HUES64 (cell line): ENCODE data around the gene ERCC6.

Source experiments
- H3K27ac ChIP-seq: 2 replicates; pipeline ENCODE4 v1.7.0; 2013; ENCODE audit warnings: low read depth, low read length, inconsistent platforms
- H3K27me3 ChIP-seq: 2 replicates; pipeline ENCODE4 v1.6.1; 2013; ENCODE audit warnings: mild to moderate bottlenecking, low read length; ENCODE audit not compliant: insufficient read depth
- H3K36me3 ChIP-seq: 2 replicates; pipeline ENCODE4 v1.6.1; 2013; ENCODE audit warnings: mild to moderate bottlenecking, low read length; ENCODE audit not compliant: insufficient read depth
- H3K4me1 ChIP-seq: 2 replicates; pipeline ENCODE4 v1.6.1; 2013; ENCODE audit warnings: mild to moderate bottlenecking, low read length, moderate library complexity; ENCODE audit not compliant: insufficient read depth
- H3K4me3 ChIP-seq: 2 replicates; pipeline ENCODE4 v1.5.1; 2013; ENCODE audit warnings: mild to moderate bottlenecking, low read length, moderate library complexity
- H3K9ac ChIP-seq: 2 replicates; pipeline ENCODE4 v1.6.1; 2013; ENCODE audit warnings: mild to moderate bottlenecking, low read depth, low read length
- H3K9me3 ChIP-seq: 2 replicates; pipeline ENCODE4 v1.6.1; 2013; ENCODE audit warnings: low read depth, low read length; ENCODE audit not compliant: insufficient read depth
- WGBS: fragments of 150-250, 120-280 bp; methylation state at CpG from one replicate; pipeline ENCODE4 v1.1.7; 2013; ENCODE audit warnings: missing lambda C conversion rate; 5-methylcytosine and 5-hydroxymethylcytosine counted together

ERCC6 gene

DNA sequence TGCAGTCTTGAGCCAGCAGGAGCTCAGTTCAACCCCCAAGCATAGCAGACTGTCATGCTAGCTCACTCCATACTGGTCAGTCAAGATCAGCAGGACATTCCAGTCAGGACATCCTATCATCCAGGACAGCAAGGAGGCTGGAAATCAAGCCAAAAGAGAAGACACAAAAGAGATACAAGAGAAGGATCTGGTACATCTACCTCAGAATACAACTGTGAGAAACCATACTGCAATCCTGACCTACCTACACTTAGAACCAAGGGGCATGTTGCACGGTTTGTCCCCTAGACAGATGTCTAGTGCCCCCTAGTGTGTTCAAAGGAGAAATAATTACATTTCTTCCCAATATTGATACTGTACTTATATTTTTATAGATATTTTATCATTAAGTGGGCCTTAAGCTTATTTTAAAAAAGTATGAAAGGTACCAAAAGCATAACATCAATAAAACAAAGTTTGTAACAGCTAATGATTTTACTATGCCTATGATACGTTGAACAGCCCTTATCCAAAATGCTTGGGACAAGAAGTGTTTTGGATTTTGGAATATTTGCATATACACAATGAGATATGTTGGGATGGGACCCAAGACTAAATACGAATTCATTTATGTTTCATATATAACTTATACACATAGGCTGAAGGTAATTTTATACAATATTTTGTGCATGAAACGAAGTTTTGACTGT is 26.7 kb downstream of the ERCC6 start:
- 75% methylated on average over 3 of the region's 4 CpGs for WGBS
- Histone ChIP-seq H3K27ac (no peak overlapping the region), H3K36me3 (no peaks in the 10 kb centered on the region), H3K9ac (no peak overlapping the region), H3K27me3 (no peaks in the 10 kb centered on the region), H3K9me3 (no peaks in the 10 kb centered on the region), H3K4me1 (no peaks in the 10 kb centered on the region), H3K4me3 (no peak overlapping the region)

DNA sequence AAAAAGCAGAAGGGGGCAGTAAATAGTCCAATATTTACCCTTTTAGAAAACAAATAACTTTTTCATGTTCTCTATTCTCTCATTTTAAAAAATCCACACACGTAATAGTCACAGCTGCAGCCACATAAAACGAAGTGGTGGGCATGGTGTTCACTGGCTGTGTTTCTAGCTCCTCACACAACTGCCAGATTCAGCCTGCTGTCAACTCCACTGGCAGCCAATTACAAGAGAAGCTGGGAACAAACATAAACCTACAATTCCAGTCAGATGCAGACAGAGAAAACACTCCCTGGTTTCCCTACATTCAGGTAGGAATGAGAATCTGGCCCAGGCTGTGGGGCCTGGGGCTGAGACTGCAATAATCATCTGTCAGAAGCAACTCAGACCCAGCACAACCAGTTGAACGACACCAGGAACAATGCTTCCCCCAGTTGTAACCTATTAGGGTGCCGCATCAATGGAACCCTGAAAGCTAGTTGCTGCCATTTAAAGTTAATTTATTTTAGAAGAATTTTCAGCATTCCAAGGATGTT is 29.1 kb downstream of the ERCC6 start:
- Histone ChIP-seq H3K4me3 (no peak overlapping the region), H3K9me3 (no peaks in the 10 kb centered on the region), H3K27me3 (no peaks in the 10 kb centered on the region), H3K9ac (no peak overlapping the region), H3K36me3 (no peaks in the 10 kb centered on the region), H3K4me1 (no peaks in the 10 kb centered on the region), H3K27ac (no peak overlapping the region)
- WGBS = 98% methylated on average over 4 of the region's 4 CpGs

DNA sequence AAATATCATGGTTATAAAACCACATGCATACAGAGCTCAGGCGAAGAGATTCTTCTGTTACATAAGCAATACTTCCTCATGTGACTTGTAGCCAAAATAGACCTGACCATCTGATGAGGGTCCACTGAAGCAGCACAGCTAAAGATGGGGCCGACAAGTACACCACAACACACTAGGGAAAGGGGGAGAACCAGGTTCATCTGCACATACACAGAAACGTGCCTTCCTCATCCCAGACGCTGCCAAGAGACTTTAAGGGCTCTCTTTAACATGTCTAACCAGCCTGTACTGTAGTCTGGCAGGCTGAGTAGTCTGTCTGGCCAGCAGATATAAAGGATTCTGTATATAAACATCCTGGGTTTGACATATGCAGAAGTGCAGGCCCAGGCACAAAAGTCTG is 30.3 kb downstream of the ERCC6 start:
- Histone ChIP-seq H3K27ac (no peak overlapping the region), H3K4me3 (no peak overlapping the region), H3K9ac (no peak overlapping the region), H3K9me3 (no peaks in the 10 kb centered on the region), H3K4me1 (no peaks in the 10 kb centered on the region), H3K27me3 (no peaks in the 10 kb centered on the region), H3K36me3 (no peaks in the 10 kb centered on the region)
- WGBS = 88% methylated on average over 4 of the region's 4 CpGs

- Histone ChIP-seq H3K9me3 (no peaks in the 10 kb centered on the region), H3K4me1 (no peaks in the 10 kb centered on the region), H3K4me3 (no peak overlapping the region), H3K9ac (no peak overlapping the region), H3K36me3 (no peaks in the 10 kb centered on the region), H3K27me3 (no peaks in the 10 kb centered on the region), H3K27ac (no peak overlapping the region)
- WGBS = 92% methylated on average over 4 of the region's 4 CpGs
Measured at GRCh38 chr10:49508249-49508648, 30.7 kb downstream of the ERCC6 start.

- H3K9ac ChIP-seq = no peak overlapping the region
- no peaks in the 10 kb centered on the region for H3K36me3 ChIP-seq
- no peaks in the 10 kb centered on the region for H3K4me1 ChIP-seq
- H3K4me3 ChIP-seq = no peak overlapping the region
- H3K9me3 ChIP-seq = no peaks in the 10 kb centered on the region
- 91% methylated on average over 4 of the region's 4 CpGs for whole genome bisulfite sequencing
- H3K27ac ChIP-seq = no peak overlapping the region
- no peaks in the 10 kb centered on the region for H3K27me3 ChIP-seq
Measured at GRCh38 chr10:49505589-49505988, 33.3 kb downstream of the ERCC6 start.

- H3K36me3 ChIP-seq = no peaks in the 10 kb centered on the region
- no peak overlapping the region for H3K27ac ChIP-seq
- no peaks in the 10 kb centered on the region for H3K27me3 ChIP-seq
- H3K9me3 ChIP-seq = no peaks in the 10 kb centered on the region
- no peak overlapping the region for H3K9ac ChIP-seq
- WGBS = 91% methylated on average over 3 of the region's 3 CpGs
- no peaks in the 10 kb centered on the region for H3K4me1 ChIP-seq
- H3K4me3 ChIP-seq = no peak overlapping the region
Measured at GRCh38 chr10:49505076-49505475, 33.8 kb downstream of the ERCC6 start.

DNA sequence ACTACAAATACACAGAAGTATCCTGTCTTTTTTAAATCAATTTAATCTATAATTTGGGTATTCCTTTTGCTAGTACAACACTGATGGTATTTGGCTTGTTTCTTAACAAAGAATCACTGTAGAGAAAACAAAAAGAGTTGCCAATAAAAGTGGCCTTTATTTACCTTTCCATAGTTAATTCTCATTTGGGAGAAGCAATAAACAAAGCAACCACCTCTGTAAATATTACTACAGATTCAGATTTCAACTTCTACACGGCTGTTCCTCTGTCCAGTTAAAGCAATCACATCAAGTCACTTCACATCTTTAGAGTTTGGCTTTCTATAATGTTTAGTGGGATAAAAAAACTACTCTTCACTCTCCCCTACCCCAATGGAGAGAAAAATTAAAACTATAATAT is 34.4 kb downstream of the ERCC6 start:
- Histone ChIP-seq H3K9me3 (no peaks in the 10 kb centered on the region), H3K27ac (no peak overlapping the region), H3K4me3 (no peak overlapping the region), H3K27me3 (no peaks in the 10 kb centered on the region), H3K36me3 (no peaks in the 10 kb centered on the region), H3K4me1 (no peaks in the 10 kb centered on the region), H3K9ac (no peak overlapping the region)
- 93% methylated on average over 1 of the region's 1 CpG for WGBS

DNA sequence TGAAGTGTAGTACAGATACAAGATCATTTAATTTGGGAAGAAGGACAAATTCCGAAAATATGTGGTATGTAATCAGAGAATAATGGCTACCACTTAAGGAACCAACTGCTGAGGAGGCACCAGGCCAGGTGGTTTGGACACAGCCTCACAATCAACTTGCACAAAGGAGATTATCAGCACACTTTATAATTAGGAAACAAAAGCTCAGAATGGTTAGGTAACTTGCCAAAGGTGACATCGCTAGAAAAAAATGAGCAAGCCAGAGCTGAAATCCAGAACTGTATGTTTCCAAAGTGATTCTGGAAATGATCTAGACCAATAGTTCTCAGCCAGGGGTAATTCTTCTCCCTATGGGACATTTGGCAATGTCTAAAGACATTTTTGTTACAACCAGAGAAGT is 36.6 kb downstream of the ERCC6 start:
- H3K4me1 ChIP-seq = no peaks in the 10 kb centered on the region
- no peaks in the 10 kb centered on the region for H3K27me3 ChIP-seq
- H3K4me3 ChIP-seq = no peak overlapping the region
- H3K27ac ChIP-seq = no peak overlapping the region
- no peaks in the 10 kb centered on the region for H3K36me3 ChIP-seq
- H3K9ac ChIP-seq = no peak overlapping the region
- WGBS = 95% methylated on average over 2 of the region's 2 CpGs
- no peaks in the 10 kb centered on the region for H3K9me3 ChIP-seq

DNA sequence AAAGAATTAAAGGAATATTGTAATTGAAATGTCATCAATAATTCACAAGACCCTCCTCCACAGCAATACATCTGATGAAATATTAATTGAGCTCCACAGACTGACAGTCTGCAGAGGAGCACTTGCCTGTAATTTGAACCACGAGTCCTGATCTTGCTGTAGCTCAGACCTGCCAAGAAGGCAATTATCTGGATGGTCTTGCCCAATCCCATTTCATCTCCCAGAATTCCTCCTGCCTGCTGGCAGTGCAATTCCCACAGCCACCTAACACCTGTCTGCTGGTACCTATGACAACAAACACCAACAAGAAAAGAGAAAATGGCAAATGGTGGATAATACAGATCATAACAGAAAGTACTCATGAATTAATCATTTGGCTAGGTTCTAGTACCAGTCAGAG is 38.5 kb downstream of the ERCC6 start:
- WGBS = 90% methylated on average over 1 of the region's 1 CpG
- no peaks in the 10 kb centered on the region for H3K4me1 ChIP-seq
- no peaks in the 10 kb centered on the region for H3K9me3 ChIP-seq
- no peaks in the 10 kb centered on the region for H3K36me3 ChIP-seq
- H3K9ac ChIP-seq = no peak overlapping the region
- no peaks in the 10 kb centered on the region for H3K27me3 ChIP-seq
- H3K4me3 ChIP-seq = no peak overlapping the region
- H3K27ac ChIP-seq = no peak overlapping the region

DNA sequence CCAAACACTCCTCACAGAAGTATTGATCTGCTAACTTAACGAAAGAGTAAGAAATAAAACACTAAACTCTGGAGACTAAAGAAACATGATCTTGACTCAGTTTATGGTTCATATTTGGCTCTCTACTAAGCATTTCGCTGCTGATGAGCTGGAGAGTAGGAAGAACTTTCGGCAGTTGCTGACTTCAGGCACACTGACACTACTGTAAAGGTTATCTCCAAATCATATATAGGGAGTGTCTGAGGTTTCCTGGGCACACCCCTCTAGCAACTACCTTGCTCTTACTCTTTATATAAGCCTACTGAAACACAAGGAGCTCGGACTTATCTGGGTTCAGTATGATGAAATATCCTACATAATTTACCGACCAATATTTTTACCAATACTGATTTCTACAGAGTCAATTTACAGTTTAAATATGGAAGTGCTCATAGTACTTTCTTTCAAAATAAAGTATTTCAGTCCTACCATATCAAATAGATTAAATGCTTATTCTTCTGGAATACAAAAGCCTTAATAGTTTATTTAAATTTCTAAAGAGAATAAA is 39.5 kb downstream of the ERCC6 start:
- no peaks in the 10 kb centered on the region for H3K36me3 ChIP-seq
- 93% methylated on average over 4 of the region's 5 CpGs for WGBS
- no peak overlapping the region for H3K9ac ChIP-seq
- H3K4me1 ChIP-seq = no peaks in the 10 kb centered on the region
- H3K27ac ChIP-seq = no peak overlapping the region
- H3K4me3 ChIP-seq = no peak overlapping the region
- no peaks in the 10 kb centered on the region for H3K9me3 ChIP-seq
- H3K27me3 ChIP-seq = no peaks in the 10 kb centered on the region

DNA sequence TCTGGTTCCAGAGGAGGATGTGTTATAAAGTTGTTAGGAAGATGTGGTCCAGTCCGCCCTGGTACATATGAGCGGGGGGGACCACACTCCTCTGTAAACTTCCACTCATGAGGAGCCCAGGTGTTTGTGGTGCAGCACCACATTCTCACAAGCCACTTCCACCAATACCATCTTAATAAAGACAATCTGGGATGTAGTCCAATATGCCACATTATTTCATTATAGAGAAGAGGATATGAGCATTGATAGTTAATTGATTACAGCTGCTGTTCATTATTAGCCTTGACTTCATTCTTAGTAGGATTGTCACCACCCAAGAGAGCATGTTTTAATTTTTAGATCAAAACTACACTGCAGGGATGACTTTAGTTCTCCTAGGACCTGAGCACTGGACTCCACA is 40.5 kb downstream of the ERCC6 start:
- no peak overlapping the region for H3K9ac ChIP-seq
- no peaks in the 10 kb centered on the region for H3K9me3 ChIP-seq
- H3K4me3 ChIP-seq = no peak overlapping the region
- no peaks in the 10 kb centered on the region for H3K4me1 ChIP-seq
- H3K36me3 ChIP-seq = no peaks in the 10 kb centered on the region
- 100% methylated on average over 2 of the region's 2 CpGs for WGBS
- no peaks in the 10 kb centered on the region for H3K27me3 ChIP-seq
- H3K27ac ChIP-seq = no peak overlapping the region

- H3K27ac ChIP-seq = no peak overlapping the region
- no peak overlapping the region for H3K4me3 ChIP-seq
- no peaks in the 10 kb centered on the region for H3K27me3 ChIP-seq
- H3K9me3 ChIP-seq = no peaks in the 10 kb centered on the region
- no peaks in the 10 kb centered on the region for H3K4me1 ChIP-seq
- no peak overlapping the region for H3K9ac ChIP-seq
- H3K36me3 ChIP-seq = no peaks in the 10 kb centered on the region
- WGBS = 100% methylated on average over 2 of the region's 2 CpGs
Measured at GRCh38 chr10:49497358-49497757, 41.6 kb downstream of the ERCC6 start.
